K562 (cell line): ENCODE data around the gene SRPK2. TPM values are rescaled to one million over a fixed set of nuclear protein-coding genes. Genes with fewer than 3 reads are reported as not detected.

Source experiments
- FOSL1 ChIP-seq: fragments of 200-800 bp; sonication (Bioruptor generic); conservative IDR thresholded peaks from 2 replicates; pipeline ENCODE4 v1.6.1; 2016; ENCODE audit warnings: missing genetic modification characterization, missing compliant biosample characterization
- JUND ChIP-seq, 2 experiments: IDR thresholded peaks; 2 replicates in 1 of 2; 3 replicates in 1 of 2; pipeline ENCODE4 v1.6.1; 2011; ENCODE audit warnings: borderline replicate concordance in 2 of 2, low read depth in 2 of 2, low read length in 2 of 2, improper control_type of control experiment in 1 of 2, missing biosample characterization in 1 of 2, missing genetic modification characterization in 1 of 2, missing genetic modification reagents in 1 of 2
- L3MBTL2 ChIP-seq: fragments of 450-650 bp; IDR thresholded peaks from 2 replicates; pipeline ENCODE4 v1.6.1; 2016; ENCODE audit warnings: mild to moderate bottlenecking, moderate library complexity
- LARP7 ChIP-seq: fragments of 450-650 bp; IDR thresholded peaks from 2 replicates; pipeline ENCODE4 v1.6.1; 2016
- SMAD4 ChIP-seq: fragments of 250-450 bp; sonication (Bioruptor Pico); conservative IDR thresholded peaks from 2 replicates; pipeline ENCODE4 v1.8.0; 2021; ENCODE audit warnings: inconsistent platforms, mild to moderate bottlenecking, moderate library complexity
- YY1 ChIP-seq, 3 experiments: IDR thresholded peaks; 2 replicates each; pipeline ENCODE4 v1.6.1; 2011; ENCODE audit warnings: low read length in 2 of 3, mild to moderate bottlenecking in 2 of 3, moderate library complexity in 2 of 3, borderline replicate concordance in 1 of 3, control low read depth in 1 of 3, low read depth in 1 of 3; ENCODE audit not compliant: insufficient read depth in 3 of 3, insufficient replicate concordance in 2 of 3, control insufficient read depth in 1 of 3, insufficient read length in 1 of 3; ENCODE audit errors: extremely low read depth in 1 of 3
- ZNF318 ChIP-seq, 2 experiments: fragments of 450-650 bp; IDR thresholded peaks; 2 replicates each; pipeline ENCODE4 v1.6.1; 2016; ENCODE audit warnings: mild to moderate bottlenecking in 2 of 2, borderline replicate concordance in 1 of 2, low read depth in 1 of 2, moderate library complexity in 1 of 2
- ZNF398 ChIP-seq: fragments of 250-450 bp; sonication (Bioruptor Pico); IDR thresholded peaks from 2 replicates; pipeline ENCODE4 v1.8.0; 2021; ENCODE audit warnings: moderate library complexity, mild to moderate bottlenecking, inconsistent platforms
- polyA plus RNA-seq, 8 experiments: library from polyadenylated mRNA; depleted of rRNA in 4 of 8; stranded (reverse) in 5 of 8; unstranded in 3 of 8; fragments of >200 nt; fragmentation: Nextera tagmentation in 2 of 8; fragmentation: Illumina TruSeq in 1 of 8; extraction: Ambion mirVana in 2 of 8; extraction: Trizol in 1 of 8; gene quantifications; 2 replicates each; pipeline versions ENCODE4 v1.2.1 to v1.2.3, GENCODE V29; 2011 to 2014; ENCODE audit warnings: inconsistent platforms in 1 of 8, missing spikeins in 1 of 8
- total RNA-seq, 7 experiments: library from RNA; depleted of rRNA in 6 of 7; stranded (reverse); fragments of >200 nt in 6 of 7; fragmentation: Illumina TruSeq in 2 of 7; extraction: Trizol in 2 of 7; gene quantifications; 2 replicates each; pipeline versions ENCODE4 v1.2.1 to v1.2.3, GENCODE V29; 2011 to 2021; ENCODE audit warnings: low replicate concordance in 1 of 7
- TF ChIP-seq, protein P1 (sequence below): sonication (generic); formaldehyde crosslinking; IDR thresholded peaks from 2 replicates; pipeline ENCODE4 v1.8.1; 2023; ENCODE audit warnings: mild to moderate bottlenecking, missing genetic modification reagents
- TF ChIP-seq, protein P2 (sequence below): fragments of 250-450 bp; sonication (Bioruptor Pico); IDR thresholded peaks from 2 replicates; pipeline ENCODE4 v1.4.0; 2020; ENCODE audit warnings: mild to moderate bottlenecking

The SRPK2 gene
- total and polyA plus RNA-seq, 9 of the 15 experiments (the other 6 are each of a cell fraction or from before 2014, with no cell fraction given): 21.5 to 44.7 (median 33.3) TPM

- TF ChIP-seq ZNF318 (IDR thresholded peaks at IDR 0.05; ENCODE audit: borderline replicate concordance in 1 of 2, low read depth in 1 of 2): no peak
- peak; percentile 38; the same call in 1 of the 2 replicates for TF ChIP-seq L3MBTL2
- peak; percentile 93 for TF ChIP-seq JUND (IDR thresholded peaks at IDR 0.05; ENCODE audit: borderline replicate concordance, low read depth, low read length)
- TF ChIP-seq JUND (tag; IDR thresholded peaks at IDR 0.05; ENCODE audit: borderline replicate concordance, low read depth, low read length): peak; percentile 97
- peak; percentile 97 for TF ChIP-seq FOSL1 (tag)
- peak; percentile 22; the same call in 1 of the 2 replicates for TF ChIP-seq SMAD4 (CRISPR knock-in tag)
- TF ChIP-seq ZNF398 (CRISPR knock-in tag): no peak
- TF ChIP-seq, protein P1, sequence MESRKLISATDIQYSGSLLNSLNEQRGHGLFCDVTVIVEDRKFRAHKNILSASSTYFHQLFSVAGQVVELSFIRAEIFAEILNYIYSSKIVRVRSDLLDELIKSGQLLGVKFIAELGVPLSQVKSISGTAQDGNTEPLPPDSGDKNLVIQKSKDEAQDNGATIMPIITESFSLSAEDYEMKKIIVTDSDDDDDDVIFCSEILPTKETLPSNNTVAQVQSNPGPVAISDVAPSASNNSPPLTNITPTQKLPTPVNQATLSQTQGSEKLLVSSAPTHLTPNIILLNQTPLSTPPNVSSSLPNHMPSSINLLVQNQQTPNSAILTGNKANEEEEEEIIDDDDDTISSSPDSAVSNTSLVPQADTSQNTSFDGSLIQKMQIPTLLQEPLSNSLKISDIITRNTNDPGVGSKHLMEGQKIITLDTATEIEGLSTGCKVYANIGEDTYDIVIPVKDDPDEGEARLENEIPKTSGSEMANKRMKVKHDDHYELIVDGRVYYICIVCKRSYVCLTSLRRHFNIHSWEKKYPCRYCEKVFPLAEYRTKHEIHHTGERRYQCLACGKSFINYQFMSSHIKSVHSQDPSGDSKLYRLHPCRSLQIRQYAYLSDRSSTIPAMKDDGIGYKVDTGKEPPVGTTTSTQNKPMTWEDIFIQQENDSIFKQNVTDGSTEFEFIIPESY: no peak
- no peak for TF ChIP-seq LARP7
- TF ChIP-seq, protein P2, sequence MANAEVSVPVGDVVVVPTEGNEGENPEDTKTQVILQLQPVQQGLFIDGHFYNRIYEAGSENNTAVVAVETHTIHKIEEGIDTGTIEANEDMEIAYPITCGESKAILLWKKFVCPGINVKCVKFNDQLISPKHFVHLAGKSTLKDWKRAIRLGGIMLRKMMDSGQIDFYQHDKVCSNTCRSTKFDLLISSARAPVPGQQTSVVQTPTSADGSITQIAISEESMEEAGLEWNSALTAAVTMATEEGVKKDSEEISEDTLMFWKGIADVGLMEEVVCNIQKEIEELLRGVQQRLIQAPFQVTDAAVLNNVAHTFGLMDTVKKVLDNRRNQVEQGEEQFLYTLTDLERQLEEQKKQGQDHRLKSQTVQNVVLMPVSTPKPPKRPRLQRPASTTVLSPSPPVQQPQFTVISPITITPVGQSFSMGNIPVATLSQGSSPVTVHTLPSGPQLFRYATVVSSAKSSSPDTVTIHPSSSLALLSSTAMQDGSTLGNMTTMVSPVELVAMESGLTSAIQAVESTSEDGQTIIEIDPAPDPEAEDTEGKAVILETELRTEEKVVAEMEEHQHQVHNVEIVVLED (CRISPR knock-in tag): no peak
- peak in 1 of 3 experiments; percentile 49 for TF ChIP-seq YY1 (IDR thresholded peaks at IDR 0.05; ENCODE audit: borderline replicate concordance in 1 of 3, control insufficient read depth in 1 of 3, extremely low read depth in 1 of 3, insufficient read depth in 3 of 3, insufficient read length in 1 of 3, insufficient replicate concordance in 2 of 3, low read depth in 1 of 3, low read length in 2 of 3)
Measured at GRCh38 chr7:105224884-105225651, 163.7 kb downstream of the SRPK2 start (continued).
